Lung microvascular endothelial cell (primary cell): ENCODE measurements around the gene KRT9. TPM values are rescaled to one million over a fixed set of nuclear protein-coding genes. Genes with fewer than 3 reads are reported as not detected.
A peak's percentile ranks its signal among the peaks of the same experiment; 100 is the strongest.
"Not testable (repeated sequence)": the region's sequence is repeated elsewhere in the genome, so short reads cannot be mapped to it uniquely, and the experiment has no call there.

Source experiments
- DNase-seq, 2 donors: peaks; one replicate each; pipeline versions ENCODE4 v3.0.0 to v3.0.0-alpha.2; 2010; ENCODE audit warnings: low read depth in 2 of 2
- total RNA-seq: library from RNA; depleted of rRNA; stranded (reverse); fragments of >200 nt; gene quantifications from 2 replicates; pipeline ENCODE4 v1.2.1, GENCODE V29; 2014

The KRT9 gene
- total RNA-seq, 1 donor from 2014 or later: not detected

DNA sequence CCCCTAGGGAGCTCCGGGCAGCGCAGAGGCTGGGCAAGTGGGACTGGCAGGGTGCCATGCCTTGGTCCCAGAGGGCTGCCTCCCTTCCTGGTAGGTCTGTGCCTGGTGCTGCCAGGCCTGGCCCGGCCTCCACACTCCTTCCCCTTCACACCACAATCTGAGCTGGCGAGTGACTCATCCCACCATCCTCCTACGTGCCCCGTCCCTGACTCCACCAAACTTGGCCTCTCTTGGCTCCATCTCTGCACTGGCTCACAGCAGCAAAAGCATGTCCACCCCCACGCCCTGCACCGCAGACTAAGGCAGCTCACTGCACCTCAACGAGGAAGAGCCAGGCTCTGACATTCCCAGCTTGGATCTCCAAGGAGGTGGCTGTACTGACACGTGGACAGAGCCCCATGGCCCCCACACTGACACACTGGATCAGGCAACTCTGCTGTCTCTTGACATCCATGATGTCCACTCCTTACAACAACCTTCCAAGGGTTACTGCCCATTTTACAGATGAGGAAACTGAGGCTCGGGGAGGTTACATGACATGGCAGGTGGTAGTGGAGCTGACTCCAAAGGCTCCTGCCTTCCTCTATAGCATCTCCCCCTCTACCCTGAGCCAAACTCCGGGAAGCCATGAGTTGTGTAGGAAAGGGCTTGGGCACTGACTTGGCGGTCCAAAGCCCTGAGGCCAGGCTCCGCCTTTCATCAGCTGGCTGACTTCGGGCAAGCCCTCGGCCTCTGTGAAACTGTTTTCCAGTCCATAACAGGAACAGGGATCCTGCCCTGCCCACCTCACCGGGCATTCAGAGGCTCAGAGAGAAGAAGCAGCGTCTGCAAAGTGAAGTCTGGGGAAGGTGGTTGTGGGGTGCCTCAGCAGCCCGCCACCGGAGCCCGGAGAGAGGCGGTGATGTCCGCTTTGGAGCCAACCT is 23.7 kb downstream of the KRT9 start:
- peak; percentile 20 to 86 for DNase-seq

DNA sequence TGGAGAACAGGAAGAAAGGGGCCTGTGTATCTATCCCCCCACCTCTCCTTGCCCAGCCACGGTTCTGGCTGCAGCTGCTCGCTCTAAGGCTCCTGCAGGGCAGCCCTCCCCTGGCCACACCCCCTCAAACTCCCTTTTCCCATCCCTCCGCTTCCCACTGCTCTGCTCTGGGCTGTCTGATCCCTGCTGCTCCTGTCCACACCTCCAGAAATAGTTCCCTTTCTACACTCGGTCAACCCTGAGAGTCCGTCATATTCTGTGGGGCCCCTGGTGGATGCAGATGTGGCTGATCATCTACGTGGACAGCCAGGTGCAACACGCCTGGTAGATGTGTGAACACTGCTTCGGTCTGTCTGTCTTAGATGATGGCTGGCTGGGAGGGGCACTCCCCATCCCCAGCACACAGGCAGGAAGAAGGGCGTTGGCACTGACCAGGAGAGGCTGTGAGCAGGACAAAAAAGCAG is 24.4 kb downstream of the KRT9 start:
- no peak for DNase-seq

DNA sequence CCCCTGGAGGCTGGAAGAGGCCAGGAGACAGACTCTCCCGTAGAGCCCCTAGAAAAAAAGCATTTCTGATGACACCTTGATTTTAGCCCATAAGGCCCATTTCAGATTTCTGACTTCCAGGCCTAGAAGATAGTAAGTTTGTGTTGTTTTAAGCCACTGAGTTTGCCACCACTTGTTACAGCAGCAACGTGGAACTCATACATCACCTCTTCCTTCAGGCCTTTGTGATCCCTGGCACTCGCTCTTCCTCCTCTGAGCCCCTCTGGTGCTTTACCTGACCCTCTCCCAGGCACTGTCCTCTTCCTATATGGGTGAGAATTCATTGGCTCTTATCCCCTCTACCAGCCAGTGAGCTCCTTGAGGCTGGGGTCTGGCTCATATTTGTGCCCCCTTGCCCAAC is 25.0 kb downstream of the KRT9 start:
- DNase-seq: no peak

DNA sequence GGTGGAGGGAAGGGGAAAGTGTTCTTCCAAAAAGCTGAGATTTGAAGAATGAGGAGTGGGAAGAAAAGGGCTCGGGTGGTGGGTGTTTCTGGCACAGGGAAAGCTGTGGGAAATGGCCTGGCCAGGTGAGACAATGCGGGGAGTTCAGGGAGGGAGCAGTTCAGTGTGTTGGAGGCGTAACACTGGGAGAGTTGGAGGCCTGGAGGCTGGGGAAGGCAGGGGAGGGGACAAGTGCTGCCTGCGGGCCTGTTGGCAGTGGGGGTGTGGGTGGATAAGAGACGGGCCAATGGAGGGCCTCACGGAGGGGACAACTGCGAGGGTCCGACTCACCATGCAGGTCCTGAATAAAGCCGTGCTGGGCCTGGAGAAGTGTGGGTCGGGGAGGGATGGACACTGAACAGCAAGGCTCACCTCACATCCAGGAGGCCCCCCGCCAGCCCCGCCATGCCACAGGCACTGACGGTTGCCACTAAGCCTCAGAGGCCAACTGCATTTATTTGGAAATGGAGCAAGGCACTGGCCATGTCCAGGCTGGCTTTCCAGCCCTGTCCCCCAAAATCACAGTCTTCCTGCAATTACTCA is 25.9 kb downstream of the KRT9 start:
- DNase-seq: no peak

DNA sequence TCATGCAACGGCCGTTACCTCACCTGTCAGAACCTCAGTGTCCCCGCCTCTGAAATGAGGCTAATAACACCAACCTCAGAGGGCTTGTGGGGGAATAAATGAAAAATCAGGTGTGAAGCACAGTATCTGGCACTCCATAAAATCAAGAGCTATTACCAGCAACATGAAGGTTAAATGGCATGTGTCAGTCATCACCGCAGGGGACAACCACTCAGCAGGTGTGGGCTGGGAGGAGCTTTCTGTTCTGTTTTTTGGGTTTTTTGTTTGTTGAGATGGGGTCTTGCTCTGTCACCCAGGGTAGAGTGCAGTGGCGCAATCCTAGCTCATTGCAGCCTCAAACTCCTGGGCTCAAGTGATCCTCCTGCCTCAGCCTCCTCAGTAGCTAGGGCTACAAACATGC is 26.9 kb downstream of the KRT9 start:
- no peak for DNase-seq

DNA sequence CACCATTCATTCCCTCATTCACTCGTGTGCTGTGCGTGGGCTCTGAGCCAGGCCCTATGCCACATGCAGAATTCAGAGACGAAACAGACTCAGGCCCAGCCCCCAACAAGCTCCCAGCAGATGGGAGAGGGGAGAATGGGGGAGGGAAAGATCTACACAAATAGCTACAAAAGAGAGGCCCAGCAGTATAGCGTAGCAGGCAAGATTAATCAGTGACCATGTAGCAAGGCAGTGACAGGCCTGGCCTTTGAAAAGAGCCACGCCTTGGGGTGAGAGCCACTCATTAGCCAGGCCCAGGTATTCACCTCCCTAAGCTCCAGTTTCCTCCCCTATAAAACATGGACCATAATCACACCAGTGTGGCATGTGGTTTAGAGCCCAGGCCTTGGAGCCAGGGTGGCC is 27.4 kb downstream of the KRT9 start:
- DNase-seq: no peak

DNA sequence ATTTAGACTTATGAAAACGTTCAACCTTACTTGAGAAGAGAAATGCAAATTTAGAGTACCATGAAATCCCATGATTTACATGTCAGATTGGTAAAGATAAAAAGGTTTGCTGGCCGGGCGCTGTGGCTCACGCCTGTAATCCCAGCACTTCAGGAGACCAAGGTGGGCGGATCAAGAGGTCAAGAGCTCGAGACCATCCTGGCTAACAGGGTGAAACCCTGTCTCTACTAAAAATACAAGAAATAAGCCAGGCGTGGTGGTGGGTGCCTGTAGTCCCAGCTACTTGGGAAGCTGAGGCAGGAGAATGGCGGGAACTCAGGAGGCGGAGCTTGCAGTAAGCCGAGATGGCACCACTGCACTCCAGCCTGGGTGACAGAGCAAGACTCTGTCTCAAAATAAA is 29.1 kb downstream of the KRT9 start:
- DNase-seq: not testable (repeated sequence)

DNA sequence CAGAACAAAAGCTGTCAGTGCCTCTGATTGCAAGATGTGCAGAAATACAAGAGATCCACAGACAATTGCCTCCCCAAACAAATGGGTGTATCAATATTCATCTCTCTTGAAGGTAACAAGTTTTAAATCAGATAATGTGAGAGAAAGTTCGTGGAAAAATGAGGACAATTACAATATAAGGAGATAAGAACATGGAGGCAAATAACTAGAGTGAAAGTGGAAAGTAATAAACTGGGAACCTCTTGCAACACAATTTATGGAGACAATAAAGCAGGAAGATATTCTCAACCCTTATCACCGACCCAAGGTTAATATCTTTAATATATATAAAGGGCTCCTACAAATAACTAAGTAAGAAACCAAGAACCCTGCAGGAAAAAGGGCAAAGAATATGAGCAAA is 29.5 kb downstream of the KRT9 start:
- no peak for DNase-seq

DNA sequence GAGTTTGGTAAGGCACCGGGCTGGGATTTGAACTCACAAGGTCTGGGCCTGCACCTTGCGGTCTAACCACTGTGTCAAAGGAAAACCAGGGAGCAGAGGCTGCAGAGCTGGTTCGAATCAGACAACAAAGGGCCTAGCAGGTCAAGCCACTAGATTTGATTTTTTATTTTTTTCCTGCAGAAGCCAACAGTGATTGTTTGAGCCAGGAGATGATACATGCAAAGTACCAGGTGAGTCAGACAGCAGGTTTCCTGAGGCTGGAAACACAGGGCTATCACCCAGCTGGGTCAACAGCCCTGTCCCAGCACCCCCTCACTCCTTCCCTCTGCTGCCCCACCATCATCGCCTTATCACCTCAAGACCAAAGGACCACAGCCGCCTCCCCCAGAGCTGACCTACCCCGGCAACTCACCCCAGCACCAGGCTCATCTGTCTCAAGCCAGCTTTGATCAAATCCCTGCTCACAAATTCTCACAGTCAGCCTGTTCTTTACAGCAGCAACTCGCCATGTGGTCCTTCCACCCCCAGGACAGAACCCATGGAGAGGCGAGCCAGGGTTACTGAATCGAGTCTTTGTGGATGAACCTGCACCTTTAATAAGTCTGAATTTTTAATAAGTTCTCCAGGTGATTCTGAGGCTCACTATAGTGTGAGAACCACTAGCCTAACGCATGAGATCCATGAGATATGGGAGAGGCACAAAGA is 30.8 kb downstream of the KRT9 start:
- peak in 1 of 2 donors; percentile 16 for DNase-seq

DNA sequence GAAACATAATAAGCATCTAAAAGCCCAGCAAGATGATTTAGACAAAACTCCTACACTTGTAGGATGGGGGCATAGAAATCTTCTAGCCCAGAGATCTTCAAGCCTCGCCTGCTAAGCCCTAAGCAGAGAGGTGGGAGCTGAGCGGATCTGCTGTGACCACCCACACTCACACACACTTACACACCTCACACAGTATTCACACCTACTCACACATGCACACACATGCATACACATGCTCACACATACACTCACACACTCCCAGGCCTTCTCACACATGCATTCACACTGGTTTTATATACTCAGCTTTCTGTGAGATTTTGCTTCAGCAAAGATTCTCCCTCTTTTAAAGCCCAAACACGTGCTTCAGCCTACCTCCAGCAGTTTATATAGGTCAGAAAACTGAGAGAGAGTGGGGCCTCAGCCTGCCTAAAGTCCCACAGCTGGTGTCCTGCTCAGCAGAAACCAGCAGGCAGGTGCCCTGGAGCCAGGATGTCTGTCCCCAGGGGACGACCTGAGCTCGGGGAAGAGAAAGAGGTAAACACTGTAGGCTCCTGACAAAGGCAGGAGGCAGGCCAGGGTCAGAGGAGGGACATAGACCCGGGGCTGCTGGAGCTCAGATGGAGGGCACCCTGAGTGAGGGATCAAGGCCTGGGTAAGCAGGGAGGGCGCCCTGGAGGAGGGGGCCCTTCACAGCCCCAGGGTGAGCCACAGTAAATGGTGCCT is 31.7 kb downstream of the KRT9 start:
- DNase-seq: no peak

DNA sequence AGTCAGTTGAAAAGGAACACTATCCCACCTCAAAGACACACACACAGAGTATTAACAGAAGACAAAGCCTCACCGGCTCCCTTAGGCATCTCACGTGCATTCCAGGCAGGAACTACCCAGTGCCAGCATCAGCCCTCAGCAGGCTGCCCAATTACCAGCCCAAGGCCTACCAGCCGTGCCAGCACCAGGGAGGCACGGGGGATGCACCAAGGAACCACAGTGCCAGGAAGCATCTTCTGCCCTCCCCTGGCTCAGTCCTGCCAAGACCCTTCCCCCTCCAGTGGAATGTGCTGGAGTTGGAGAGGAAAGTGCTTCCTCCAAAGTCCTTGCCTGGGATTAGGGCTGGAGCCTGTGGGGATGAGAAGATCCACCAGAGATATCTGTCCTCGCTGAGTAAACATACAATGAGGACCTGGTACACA is 32.8 kb downstream of the KRT9 start:
- DNase-seq: no peak

DNA sequence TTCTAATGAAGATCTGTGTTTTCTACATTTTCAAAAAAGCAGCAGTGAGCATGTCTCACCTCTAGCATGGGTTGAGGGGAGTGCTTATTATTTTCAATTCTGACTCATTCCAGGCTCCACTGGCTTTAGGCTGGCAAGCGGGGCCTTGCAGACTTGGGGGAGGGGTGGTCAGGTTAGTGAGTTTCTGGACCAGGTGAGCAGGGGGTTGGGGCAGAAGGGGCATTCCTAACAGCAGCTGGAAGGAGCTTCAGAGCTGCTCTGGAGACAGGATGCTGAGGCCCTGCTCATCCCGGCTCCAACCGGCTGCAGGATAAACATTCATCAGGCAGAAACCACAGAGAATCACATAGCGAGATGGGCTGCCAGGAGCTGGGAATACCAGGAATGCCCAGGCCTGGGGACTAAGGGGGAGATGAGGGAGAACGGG is 33.3 kb downstream of the KRT9 start:
- DNase-seq: no peak

DNA sequence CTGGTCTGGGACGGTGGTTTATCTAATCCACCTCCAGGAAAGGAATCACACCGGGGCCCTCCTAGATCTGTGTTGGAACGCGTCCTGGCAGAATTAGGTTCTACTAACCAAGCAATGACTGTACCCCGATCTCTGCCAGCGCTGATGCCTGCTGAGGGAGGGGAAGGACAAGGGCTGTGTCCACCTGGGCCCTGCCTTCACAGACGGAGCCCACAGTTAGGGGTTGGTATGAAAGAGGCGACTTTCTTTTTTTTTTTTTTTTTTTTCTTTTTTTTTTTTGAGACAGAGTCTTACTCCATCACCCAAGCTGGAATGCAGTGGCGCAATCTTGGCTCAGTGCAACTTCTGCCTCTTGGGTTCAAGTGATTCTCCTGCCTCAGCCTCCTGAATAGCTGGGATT is 33.9 kb downstream of the KRT9 start:
- no peak for DNase-seq

DNA sequence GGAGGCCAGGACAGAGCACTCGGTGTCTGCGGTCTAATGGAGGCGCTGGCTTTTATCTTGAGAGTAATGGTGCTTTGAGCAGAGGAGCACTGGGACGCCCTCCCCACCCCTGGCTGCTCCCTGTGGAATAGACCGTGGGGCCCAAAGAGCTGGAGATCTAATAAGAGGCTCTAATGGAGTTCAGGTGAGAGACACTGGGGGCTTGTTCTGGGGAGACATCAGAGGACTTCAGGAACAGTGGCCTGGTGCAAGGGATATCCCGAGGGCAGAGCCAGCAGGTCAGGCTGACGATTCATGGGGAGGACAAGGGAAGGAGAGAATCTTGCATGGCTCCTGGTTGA is 34.3 kb downstream of the KRT9 start:
- no peak for DNase-seq

DNA sequence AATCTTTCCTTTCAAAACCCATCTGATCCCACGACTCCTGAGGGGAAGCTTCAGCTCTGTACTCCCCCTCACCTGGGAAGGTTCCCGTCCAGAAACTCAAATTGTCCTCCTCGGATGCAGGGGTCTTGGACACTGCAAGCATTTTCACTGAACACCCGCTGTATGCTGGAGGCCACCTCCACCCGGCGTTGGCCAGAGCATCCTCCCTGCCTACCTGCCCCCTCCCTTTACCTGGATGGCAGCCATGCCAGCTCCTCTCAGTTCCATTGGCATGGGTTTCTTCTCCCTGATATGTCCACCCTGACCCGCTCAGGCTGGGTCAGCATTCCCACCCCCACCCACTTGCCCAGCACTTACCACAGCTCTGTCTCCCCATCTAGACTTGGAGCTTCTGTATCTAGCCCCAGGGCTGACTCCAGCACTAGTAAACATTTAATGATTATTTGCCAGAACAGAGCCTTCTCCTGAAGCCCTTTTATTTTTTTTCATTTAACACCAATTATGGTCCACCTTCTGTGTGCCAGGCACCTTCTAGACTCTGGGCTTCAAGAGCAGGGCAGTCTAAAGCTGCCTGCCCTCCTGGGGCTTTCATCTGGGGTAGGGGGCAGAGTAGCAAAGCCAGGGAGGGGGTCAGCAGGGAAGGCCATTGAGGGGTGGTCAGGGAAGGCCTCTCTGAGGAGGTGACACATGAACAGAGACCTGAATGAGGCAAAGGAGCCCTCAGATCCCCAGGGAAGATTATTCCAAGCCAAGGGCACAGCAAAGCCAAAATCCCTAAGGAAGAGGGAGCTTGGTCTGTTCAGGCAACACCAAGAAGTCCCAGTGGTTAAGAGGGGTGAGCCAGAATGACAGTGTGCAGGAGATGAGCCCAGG is 34.9 kb downstream of the KRT9 start:
- no peak for DNase-seq

DNA sequence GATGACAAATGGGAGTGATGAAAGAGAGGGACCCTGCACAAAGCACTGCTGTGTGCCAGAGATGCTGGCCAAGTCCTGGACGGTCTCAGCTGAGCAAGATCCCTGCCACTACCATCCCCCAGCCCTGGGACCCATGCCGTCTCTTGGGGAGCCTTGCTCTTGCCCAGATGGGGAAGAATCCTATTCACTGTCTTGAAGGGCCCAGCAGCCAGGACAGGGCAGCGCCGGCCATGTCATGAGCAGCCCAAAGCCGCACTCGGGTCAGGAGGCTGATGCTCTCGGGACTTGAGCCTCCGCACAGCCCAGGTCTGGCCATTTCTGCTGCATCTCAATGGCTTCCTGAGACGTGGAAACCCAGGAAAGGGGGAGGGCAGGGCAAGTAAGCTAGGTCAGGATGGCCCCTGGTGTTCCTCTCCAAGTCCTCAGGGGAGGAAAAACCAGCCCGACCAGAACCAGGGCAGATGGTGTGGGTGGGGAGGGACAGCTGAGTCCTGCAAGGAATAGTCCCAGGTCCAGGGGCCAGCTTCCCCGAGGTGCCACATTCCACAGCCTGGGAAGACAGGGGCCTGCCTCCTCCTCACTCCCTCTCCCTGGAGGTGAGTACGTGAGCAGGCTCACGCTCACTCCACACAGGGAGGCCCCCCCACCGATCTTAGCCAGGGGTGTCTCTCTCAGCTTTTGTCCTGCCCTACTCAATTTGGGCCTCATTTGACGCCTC is 35.9 kb downstream of the KRT9 start:
- DNase-seq: no peak

DNA sequence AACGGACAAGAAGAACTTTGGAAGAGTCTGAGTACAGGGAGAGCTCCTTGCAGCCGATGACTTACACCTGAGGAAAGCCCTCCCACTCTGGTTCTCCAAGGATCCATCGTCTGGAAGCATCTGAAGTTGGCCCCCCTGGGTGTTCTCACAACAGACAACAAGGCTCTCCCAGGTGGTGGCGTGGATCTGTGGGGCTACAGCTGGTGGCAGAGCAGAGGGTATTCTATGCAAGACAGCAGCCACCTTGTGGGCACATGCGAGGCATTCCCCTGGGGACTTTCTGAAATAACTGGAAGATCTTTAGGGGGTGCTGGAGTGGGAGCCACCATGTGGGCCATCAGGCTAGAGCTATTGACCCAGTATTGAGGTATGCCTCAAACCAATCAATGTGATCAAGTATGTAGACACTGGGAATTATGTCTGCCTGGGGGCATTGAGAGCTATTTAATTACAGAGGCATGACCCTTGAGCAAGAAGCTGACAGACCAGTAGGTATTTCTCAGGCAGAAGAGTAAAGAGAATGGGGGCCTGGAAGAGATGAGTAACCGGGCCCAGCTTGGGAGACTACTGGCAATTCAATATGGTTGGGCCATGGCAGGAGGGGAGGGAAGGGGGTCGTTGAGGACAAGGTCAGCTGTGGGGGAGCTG is 36.8 kb downstream of the KRT9 start:
- no peak for DNase-seq

DNA sequence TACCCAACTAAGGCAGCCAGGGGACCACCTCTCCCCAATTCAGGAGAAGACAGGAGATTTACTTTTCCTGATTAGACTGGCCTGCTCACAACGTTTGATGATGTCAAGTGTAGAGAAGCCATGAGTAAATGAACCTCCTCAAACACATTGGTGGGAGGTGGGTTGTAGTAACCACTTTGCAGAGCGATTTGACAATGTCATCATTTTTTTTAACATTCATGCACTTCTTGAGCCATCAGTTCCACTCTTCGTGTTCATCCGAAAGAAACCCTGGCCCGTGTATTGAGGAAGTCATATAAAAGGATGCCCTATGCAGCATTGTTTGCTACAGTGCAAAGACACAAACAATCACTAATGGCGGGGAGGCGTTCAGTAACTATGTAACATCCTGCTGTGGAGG is 38.2 kb downstream of the KRT9 start:
- no peak for DNase-seq

DNA sequence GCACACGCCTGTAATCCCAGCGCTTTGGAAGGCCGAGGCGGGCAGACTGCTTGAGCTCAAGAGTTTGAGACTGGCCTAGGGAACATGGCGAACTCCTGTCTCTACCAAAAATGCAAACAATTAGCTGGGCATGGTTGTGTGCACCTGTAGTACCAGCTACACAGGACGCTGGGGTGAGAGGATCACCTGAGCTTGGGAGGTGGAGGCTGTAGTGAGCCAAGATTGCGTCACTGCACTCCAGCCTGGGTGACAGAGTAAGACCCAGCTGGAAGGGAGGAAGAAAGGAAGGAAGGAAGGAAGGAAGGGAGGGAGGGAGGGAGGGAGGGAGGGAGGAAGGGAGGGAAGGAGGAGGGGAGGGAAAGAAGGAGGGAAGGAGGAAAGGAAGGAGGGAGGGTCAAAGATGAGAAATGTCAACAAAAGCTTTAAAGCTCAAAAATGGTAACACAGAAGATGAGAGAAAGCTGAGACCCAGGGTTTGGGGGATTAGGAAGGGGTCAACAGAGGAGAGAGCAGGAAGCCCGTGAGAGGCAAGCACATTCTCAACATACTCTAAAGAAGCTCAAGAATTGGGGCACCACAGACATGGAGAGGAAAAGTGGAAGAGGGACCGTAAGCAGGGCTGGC is 38.8 kb downstream of the KRT9 start:
- DNase-seq: no peak
